Fibroblast of lung (primary cell): ENCODE measurements around the gene GSK3A.

Source experiments
- EZH2 ChIP-seq: IDR thresholded peaks from 2 replicates; pipeline ENCODE4 v1.5.1; 2012; ENCODE audit warnings: low read length, control low read depth, mild to moderate bottlenecking; ENCODE audit errors: missing control alignments
- TF ChIP-seq, protein P1 (sequence below), 2 donors: IDR thresholded peaks in 1 of 2; conservative IDR thresholded peaks in 1 of 2; 1 replicate in 1 of 2; 2 replicates in 1 of 2; pipeline ENCODE4 v1.5.1; 2011 to 2012; ENCODE audit warnings: low read length in 2 of 2, control low read depth in 1 of 2, inconsistent platforms in 1 of 2, low read depth in 1 of 2, mild to moderate bottlenecking in 1 of 2

DNA sequence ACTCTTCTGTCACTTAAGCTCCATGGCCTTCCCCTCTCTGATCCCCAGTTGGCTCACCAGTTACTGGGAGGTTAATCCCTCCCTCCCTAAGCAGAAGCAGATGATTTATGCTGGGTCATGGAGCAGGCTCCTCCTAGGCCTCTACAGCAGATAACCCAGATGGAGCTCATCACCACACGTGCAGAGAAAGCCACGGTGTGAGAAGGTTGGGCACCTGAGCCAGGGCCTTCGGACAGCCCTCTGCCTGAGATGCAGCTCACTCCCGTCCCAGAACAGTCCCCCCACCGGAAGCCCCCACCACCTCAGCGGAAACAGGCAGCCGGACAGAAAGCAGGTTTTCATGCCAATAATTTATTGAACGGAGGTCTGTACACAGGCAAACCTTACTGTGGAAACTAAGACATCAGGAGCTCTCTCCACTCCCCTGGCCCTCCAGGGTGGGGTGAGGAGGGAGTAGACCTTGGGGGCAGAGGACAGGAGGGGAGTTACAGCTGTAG, 12.5 kb downstream of the GSK3A start:
- TF ChIP-seq, protein P1, sequence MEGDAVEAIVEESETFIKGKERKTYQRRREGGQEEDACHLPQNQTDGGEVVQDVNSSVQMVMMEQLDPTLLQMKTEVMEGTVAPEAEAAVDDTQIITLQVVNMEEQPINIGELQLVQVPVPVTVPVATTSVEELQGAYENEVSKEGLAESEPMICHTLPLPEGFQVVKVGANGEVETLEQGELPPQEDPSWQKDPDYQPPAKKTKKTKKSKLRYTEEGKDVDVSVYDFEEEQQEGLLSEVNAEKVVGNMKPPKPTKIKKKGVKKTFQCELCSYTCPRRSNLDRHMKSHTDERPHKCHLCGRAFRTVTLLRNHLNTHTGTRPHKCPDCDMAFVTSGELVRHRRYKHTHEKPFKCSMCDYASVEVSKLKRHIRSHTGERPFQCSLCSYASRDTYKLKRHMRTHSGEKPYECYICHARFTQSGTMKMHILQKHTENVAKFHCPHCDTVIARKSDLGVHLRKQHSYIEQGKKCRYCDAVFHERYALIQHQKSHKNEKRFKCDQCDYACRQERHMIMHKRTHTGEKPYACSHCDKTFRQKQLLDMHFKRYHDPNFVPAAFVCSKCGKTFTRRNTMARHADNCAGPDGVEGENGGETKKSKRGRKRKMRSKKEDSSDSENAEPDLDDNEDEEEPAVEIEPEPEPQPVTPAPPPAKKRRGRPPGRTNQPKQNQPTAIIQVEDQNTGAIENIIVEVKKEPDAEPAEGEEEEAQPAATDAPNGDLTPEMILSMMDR (conservative IDR thresholded peaks at IDR 0.05 in 1 of 2, IDR thresholded peaks at IDR 0.05 in 1 of 2; ENCODE audit: low read depth in 1 of 2, low read length in 2 of 2) = no peak
- no peak for TF ChIP-seq EZH2
